ENCODE data around the gene HCAR2.
"Not testable (repeated sequence)": the region's sequence is repeated elsewhere in the genome, so short reads cannot be mapped to it uniquely, and the experiment has no call there.

The HCAR2 gene

GRCh38 chr12:122702890-122703611, at the start of gene HCAR2:
HCAR2 (minus strand) TSS chr12:122703357; CDS start chr12:122703283, 74 bp downstream.
- DNase-seq (ENCODE audit: low spot score); in situ Hi-C loops (cut with MboI; ENCODE audit: low sequenced_read_pairs, unreplicated experiment): not testable (repeated sequence)

- DNase-seq (ENCODE audit: low spot score) = peak; percentile 98
- in situ Hi-C loops (cut with MboI; ENCODE audit: low sequenced_read_pairs, unreplicated experiment) = no loop called here
- TF ChIP-seq CTCF (IDR thresholded peaks at IDR 0.05; ENCODE audit: borderline replicate concordance, control extremely low read depth, extremely low read depth, insufficient read depth, missing control alignments) = peak; percentile 94
Observed at GRCh38 chr12:122752464-122753318, 49.5 kb upstream of the HCAR2 start, which contains the start of gene DENR. DENR (plus strand) TSS chr12:122752824; CDS start chr12:122753702, 878 bp downstream.

- in situ Hi-C loops (cut with MboI; ENCODE audit: low sequenced_read_pairs, unreplicated experiment); DNase-seq (ENCODE audit: low spot score): not testable (repeated sequence)
Observed at GRCh38 chr12:122750781-122751515, 47.8 kb upstream of the HCAR2 start.

- no peak for TF ChIP-seq CTCF (IDR thresholded peaks at IDR 0.05; ENCODE audit: borderline replicate concordance, control extremely low read depth, extremely low read depth, insufficient read depth, missing control alignments)
- in situ Hi-C loops (cut with MboI; ENCODE audit: low sequenced_read_pairs, unreplicated experiment) = loop anchor here (5.0 kb wide), 1 partner anchor 112 kb away; no protein-coding TSS in a partner anchor
- no peak for DNase-seq (ENCODE audit: low spot score)
Observed at GRCh38 chr12:122749569-122750332, 46.6 kb upstream of the HCAR2 start.

GRCh38 chr12:122747224-122748135, 44.3 kb upstream of the HCAR2 start:
- TF ChIP-seq CTCF (IDR thresholded peaks at IDR 0.05; ENCODE audit: borderline replicate concordance, control extremely low read depth, extremely low read depth, insufficient read depth, missing control alignments) = no peak
- DNase-seq (ENCODE audit: low spot score) = no peak
- in situ Hi-C loops (cut with MboI; ENCODE audit: low sequenced_read_pairs, unreplicated experiment) = loop anchor here (5.0 kb wide), 1 partner anchor 110 kb away; no protein-coding TSS in a partner anchor

GRCh38 chr12:122743895-122744525, 40.9 kb upstream of the HCAR2 start:
- TF ChIP-seq CTCF (IDR thresholded peaks at IDR 0.05; ENCODE audit: borderline replicate concordance, control extremely low read depth, extremely low read depth, insufficient read depth, missing control alignments) = no peak
- in situ Hi-C loops (cut with MboI; ENCODE audit: low sequenced_read_pairs, unreplicated experiment) = no loop called here
- no peak for DNase-seq (ENCODE audit: low spot score)

All from GM13976 (cell line).